CMK (cell line): Measurements from ENCODE around the gene ANKRD66.

Experiments
- DNase-seq: peaks from one replicate; pipeline ENCODE4 v3.0.0-alpha.2; 2010; ENCODE audit warnings: low read depth

The ANKRD66 gene

DNA sequence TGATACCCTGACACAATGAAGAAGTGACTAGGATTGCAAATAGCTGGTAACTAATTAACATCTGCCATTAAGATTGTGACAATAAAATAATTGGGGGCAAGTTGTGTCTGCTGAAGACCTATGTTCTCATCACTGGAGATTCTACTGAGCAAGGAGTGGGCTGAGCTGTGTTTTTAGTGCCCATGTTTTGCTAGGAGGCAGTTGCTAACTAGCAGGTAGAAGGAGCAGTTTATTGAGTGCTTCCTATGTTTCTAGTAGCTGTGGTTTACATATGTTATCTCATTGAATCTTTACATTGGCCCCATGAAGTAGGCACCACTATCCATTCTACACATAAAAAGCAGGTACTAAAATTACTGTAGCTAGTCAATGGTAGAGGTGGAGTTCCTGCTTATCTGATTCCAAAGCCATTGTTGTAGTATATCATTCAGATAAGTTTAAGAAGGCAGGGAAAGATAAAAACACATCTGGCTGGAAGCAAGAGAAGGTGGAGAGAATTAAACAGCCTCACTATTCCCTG is 43.7 kb downstream of the ANKRD66 start:
- DNase-seq: no peak

GRCh38 chr6:46792635-46793034 is 45.9 kb downstream of the ANKRD66 start:
- no peak for DNase-seq

- no peak for DNase-seq
Measured at GRCh38 chr6:46793138-46793537, 46.4 kb downstream of the ANKRD66 start, which contains the start of gene MEP1A. MEP1A (plus strand) TSS chr6:46793389; CDS start chr6:46793399, 10 bp downstream.

DNA sequence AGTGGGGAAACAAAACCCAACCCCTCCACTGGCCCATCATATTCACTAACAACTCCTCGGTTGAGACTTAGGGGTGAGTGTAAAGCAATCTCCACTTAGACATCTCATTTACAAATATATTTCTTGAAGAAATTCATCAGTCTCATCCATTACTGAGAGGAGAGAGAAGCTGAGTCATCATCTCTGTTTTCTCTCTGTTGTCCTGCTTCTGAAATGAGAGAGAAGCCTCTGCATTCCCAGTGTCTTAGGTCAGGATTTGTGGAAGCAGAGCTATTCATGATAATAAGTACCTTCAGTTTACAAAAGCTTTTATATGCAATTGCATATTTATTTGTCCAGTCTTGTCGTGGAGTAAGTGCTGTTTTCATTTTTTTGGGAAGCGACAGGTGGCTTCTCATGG is 47.3 kb downstream of the ANKRD66 start:
- DNase-seq: no peak

DNA sequence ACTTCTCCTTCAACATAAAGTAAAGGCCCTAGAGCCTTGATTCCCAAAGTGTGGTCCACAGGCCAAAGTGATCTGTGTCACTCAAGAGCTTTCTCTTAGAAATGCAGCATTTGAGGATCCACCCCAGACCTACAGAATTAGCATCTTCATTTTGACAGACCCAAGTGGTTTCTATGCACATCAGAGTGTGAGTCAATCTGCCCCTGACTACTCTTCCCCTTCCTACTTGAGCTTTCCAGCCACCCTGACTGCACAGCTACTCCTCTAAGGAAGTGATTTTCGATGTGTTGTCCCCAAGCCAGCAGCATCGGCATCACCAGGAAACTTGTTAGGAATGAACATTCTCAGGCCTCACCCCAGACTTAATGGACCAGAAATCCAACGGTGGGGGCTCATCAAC is 49.1 kb downstream of the ANKRD66 start:
- no peak for DNase-seq

- DNase-seq: no peak
Measured at GRCh38 chr6:46796848-46797580, 50.3 kb downstream of the ANKRD66 start.

DNA sequence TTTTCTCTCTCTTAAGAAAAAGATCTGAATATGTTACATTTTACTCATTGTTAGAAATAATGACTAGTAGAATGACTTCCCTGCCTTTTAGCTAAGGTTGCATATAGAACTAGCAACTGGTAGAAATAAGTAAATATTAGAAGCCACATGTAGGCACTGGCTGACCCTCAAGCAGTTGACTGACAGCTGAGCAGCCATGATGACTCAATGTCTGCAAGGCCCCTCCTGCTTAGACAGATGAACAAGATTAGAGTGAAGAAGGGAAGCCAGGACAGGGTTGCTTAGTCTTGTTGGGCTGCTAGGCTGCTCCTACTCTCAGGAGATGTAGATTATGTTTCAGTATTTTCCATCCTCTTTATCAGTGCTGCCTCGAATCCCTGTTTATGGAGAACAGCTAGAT is 52.9 kb downstream of the ANKRD66 start:
- no peak for DNase-seq

- DNase-seq: no peak
Measured at GRCh38 chr6:46808806-46809205, 62.1 kb downstream of the ANKRD66 start.
